Gastrocnemius medialis (tissue), 4 donors: ENCODE results near the gene PHKA2. TPM values are rescaled to one million over a fixed set of nuclear protein-coding genes. Genes with fewer than 3 reads are reported as not detected.
"Not testable (repeated sequence)": the region's sequence is repeated elsewhere in the genome, so short reads cannot be mapped to it uniquely, and the experiment has no call there.

Source experiments
- ATAC-seq, 2 donors: fragments of 150-250 bp; one replicate each; pipeline ENCODE4 v1.9.1; 2016
- DNase-seq, 2 donors: peaks; one replicate each; pipeline ENCODE4 v3.0.0-alpha.2; 2019
- H3K27ac ChIP-seq, 4 donors: fragments of 200-600 bp; sonication (generic); 1 replicate in 1 of 4; 2 replicates in 3 of 4; pipeline ENCODE4 v1.5.1; 2016 to 2018; ENCODE audit warnings: mild to moderate bottlenecking in 2 of 4, moderate library complexity in 1 of 4
- H3K27me3 ChIP-seq, 3 donors: fragments of 200-600 bp; sonication (generic) in 2 of 3; 1 replicate in 1 of 3; 2 replicates in 2 of 3; pipeline versions ENCODE4 v1.5.1 to v1.6.0; 2016 to 2019; ENCODE audit warnings: mild to moderate bottlenecking in 1 of 3, moderate library complexity in 1 of 3
- H3K36me3 ChIP-seq, 2 donors: fragments of 200-600 bp; sonication (generic) in 1 of 2; one replicate each; pipeline ENCODE4 v1.5.1; 2017 to 2018
- H3K4me1 ChIP-seq, 2 donors: fragments of 200-600 bp; sonication (generic) in 1 of 2; one replicate each; pipeline ENCODE4 v1.5.1; 2016 to 2017; ENCODE audit warnings: mild to moderate bottlenecking in 2 of 2
- H3K4me3 ChIP-seq, 4 donors: fragments of 200-600 bp; sonication (generic) in 3 of 4; 1 replicate in 1 of 4; 2 replicates in 3 of 4; pipeline ENCODE4 v1.5.1; 2016 to 2019; ENCODE audit warnings: mild to moderate bottlenecking in 2 of 4
- H3K9me3 ChIP-seq, 3 donors: fragments of 200-600 bp; sonication (generic) in 2 of 3; 1 replicate in 1 of 3; 2 replicates in 2 of 3; pipeline ENCODE4 v1.5.1; 2016 to 2019
- CTCF ChIP-seq, 5 experiments: fragments of 450-650 bp in 3 of 5; fragments of 200-600 bp in 2 of 5; sonication (generic) in 2 of 5; IDR thresholded peaks in 4 of 5; conservative IDR thresholded peaks in 1 of 5; 1 replicate in 4 of 5; 2 replicates in 1 of 5; pipeline ENCODE4 v1.5.1; 2016 to 2019; ENCODE audit warnings: antibody characterized with exemption in 5 of 5, mild to moderate bottlenecking in 3 of 5, moderate library complexity in 3 of 5
- POLR2A ChIP-seq, 2 donors: fragments of 450-650 bp; IDR thresholded peaks; one replicate each; pipeline ENCODE4 v1.6.1; 2017; ENCODE audit warnings: antibody characterized with exemption in 2 of 2, mild to moderate bottlenecking in 2 of 2, moderate library complexity in 2 of 2
- in situ Hi-C, 4 donors: fragments of 200-750 bp; cut with MboI; loops; one replicate each; pipeline versions ENCODE4 v1.15.0 to v1.8.0; 2017; ENCODE audit warnings: low sequenced_read_pairs in 4 of 4
- intact Hi-C: fragments of 100-400 bp; cut with DNase I; formaldehyde crosslinking; loops from one replicate; pipeline ENCODE4 v1.15.1; 2023; ENCODE audit warnings: low total_unique reads
- total RNA-seq, 4 donors: library from RNA; depleted of rRNA; stranded (reverse); fragments of >200 nt; gene quantifications; one replicate each; pipeline versions ENCODE4 v1.1.0 to v1.2.3, GENCODE V29; 2016

PHKA2 gene
- total RNA-seq, 4 donors from 2014 or later, result 4.6 to 20.6 (median 11.0) TPM

- peak overlapping the region; percentile 73 to 86 (median 76) for H3K4me3 ChIP-seq
- H3K27me3 ChIP-seq, result no peaks in the 10 kb centered on the region
- peak; percentile 90 to 91 for ATAC-seq
- intact Hi-C loops (loop anchor here (5.0 to 10.0 kb wide), 4 partner anchors 52 to 1270 kb away; partner anchors contain the start of genes CDKL5 and PDHA1), in situ Hi-C loops (loop anchor here in 2 of 4 donors (25.0 kb wide), 1 partner anchor 353 kb away; the partner anchor contains the start of gene PDHA1 (in 2 of the 2))
- peak overlapping the region; percentile 88 to 96 (median 92) for H3K27ac ChIP-seq
- peak; percentile 67 to 72 (median 68) for TF ChIP-seq CTCF (IDR thresholded peaks at IDR 0.05 in 4 of 5, conservative IDR thresholded peaks at IDR 0.05 in 1 of 5)
- peak; percentile 62 to 81 for TF ChIP-seq POLR2A (IDR thresholded peaks at IDR 0.05)
- no peaks in the 10 kb centered on the region for H3K36me3 ChIP-seq
- H3K9me3 ChIP-seq, result no peaks in the 10 kb centered on the region
- DNase-seq, result peak; percentile 55 to 77
- peaks cover 5 to 10% of the 10 kb centered on the region in 2 donors for H3K4me1 ChIP-seq
Observed at GRCh38 chrX:18984381-18985185, 669 bp upstream of the PHKA2 start.

- H3K36me3 ChIP-seq, result no peaks in the 10 kb centered on the region
- H3K9me3 ChIP-seq, result no peaks in the 10 kb centered on the region
- H3K4me1 ChIP-seq, result peaks cover 5 to 10% of the 10 kb centered on the region in 2 donors
- H3K27ac ChIP-seq, result no peak overlapping the region
- ATAC-seq (no peak), DNase-seq (no peak)
- in situ Hi-C loops (loop anchor here in 2 of 4 donors (25.0 kb wide), 1 partner anchor 356 kb away; the partner anchor contains the start of gene PDHA1 (in 2 of the 2)), intact Hi-C loops (loop anchor here (10.0 kb wide), 3 partner anchors 364 to 1274 kb away; partner anchors contain the start of genes CDKL5 and PDHA1)
- TF ChIP-seq CTCF (IDR thresholded peaks at IDR 0.05 in 4 of 5, conservative IDR thresholded peaks at IDR 0.05 in 1 of 5) (no peak), POLR2A (IDR thresholded peaks at IDR 0.05) (no peak)
- H3K27me3 ChIP-seq, result no peaks in the 10 kb centered on the region
- H3K4me3 ChIP-seq, result no peak overlapping the region
Observed at GRCh38 chrX:18981124-18981807, 2.6 kb downstream of the PHKA2 start.

DNA sequence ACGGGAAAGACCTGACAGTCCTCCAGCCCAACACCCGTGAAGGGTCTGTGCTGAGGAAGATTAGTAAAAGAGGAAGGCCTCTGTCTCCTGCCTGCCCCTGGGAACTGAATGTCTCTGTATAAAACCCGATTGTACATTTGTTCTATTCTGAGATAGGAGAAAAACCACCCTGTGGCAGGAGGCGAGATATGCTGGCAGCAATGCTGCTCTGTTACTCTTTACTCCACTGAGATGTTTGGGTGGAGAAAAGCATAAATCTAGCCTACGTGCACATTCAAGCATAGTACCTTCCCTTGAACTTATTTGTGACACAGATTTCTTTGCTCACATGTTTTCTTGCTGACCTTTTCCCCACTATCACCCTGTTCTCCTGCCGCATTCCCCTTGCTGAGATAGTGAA, 3.7 kb downstream of the PHKA2 start:
- not testable (repeated sequence) for H3K27me3 ChIP-seq, H3K36me3 ChIP-seq, H3K9me3 ChIP-seq, H3K4me3 ChIP-seq, DNase-seq, ATAC-seq
- intact Hi-C loops, result loop anchor here (10.0 kb wide), 3 partner anchors 365 to 1275 kb away; partner anchors contain the start of genes CDKL5 and PDHA1
- in situ Hi-C loops, result loop anchor here in 2 of 4 donors (25.0 kb wide), 1 partner anchor 357 kb away; the partner anchor contains the start of gene PDHA1 (in 2 of the 2)
- Histone ChIP-seq H3K4me1 (peaks cover 5 to 10% of the 10 kb centered on the region in 2 donors), H3K27ac (peak overlapping the region in 1 of 4 donors; percentile 46)

GRCh38 chrX:18974993-18975392, 8.9 kb downstream of the PHKA2 start:
- Histone ChIP-seq H3K4me3 (no peak overlapping the region), H3K4me1 (peaks cover under 1 to 5% of the 10 kb centered on the region in 2 donors), H3K27ac (no peak overlapping the region), H3K27me3 (no peaks in the 10 kb centered on the region), H3K36me3 (no peaks in the 10 kb centered on the region), H3K9me3 (no peaks in the 10 kb centered on the region)
- intact Hi-C loops (no loop called here), in situ Hi-C loops (loop anchor here in 2 of 4 donors (25.0 kb wide), 1 partner anchor 362 kb away; the partner anchor contains the start of gene PDHA1 (in 2 of the 2))
- TF ChIP-seq POLR2A (IDR thresholded peaks at IDR 0.05) (no peak), CTCF (IDR thresholded peaks at IDR 0.05 in 4 of 5, conservative IDR thresholded peaks at IDR 0.05 in 1 of 5) (no peak)
- DNase-seq, result no peak
- no peak for ATAC-seq
